Fibroblast of lung (primary cell): ENCODE results near the gene OR51A4. TPM values are rescaled to one million over a fixed set of nuclear protein-coding genes. Genes with fewer than 3 reads are reported as not detected.
"Not testable (repeated sequence)": the region's sequence is repeated elsewhere in the genome, so short reads cannot be mapped to it uniquely, and the experiment has no call there.

ENCODE experiments used
- DNase-seq, 2 donors: peaks; one replicate each; pipeline versions ENCODE4 v3.0.0 to v3.0.0-alpha.2; 2010; ENCODE audit warnings: low read depth in 2 of 2
- H2AFZ ChIP-seq: 2 replicates; pipeline ENCODE4 v1.5.1; 2012; ENCODE audit warnings: low read length, control low read depth, inconsistent platforms
- H3K27ac ChIP-seq: 2 replicates; pipeline ENCODE4 v1.5.1; 2011; ENCODE audit warnings: low read length, control low read depth; ENCODE audit not compliant: insufficient read depth
- H3K27me3 ChIP-seq: 2 replicates; pipeline ENCODE4 v1.5.1; 2011; ENCODE audit warnings: mild to moderate bottlenecking, low read length; ENCODE audit not compliant: control insufficient read depth, insufficient read depth
- H3K36me3 ChIP-seq: 2 replicates; pipeline ENCODE4 v1.5.1; 2011; ENCODE audit warnings: low read length; ENCODE audit not compliant: control insufficient read depth, insufficient read depth
- H3K4me1 ChIP-seq: 2 replicates; pipeline ENCODE4 v1.5.1; 2011; ENCODE audit warnings: low read length; ENCODE audit not compliant: control insufficient read depth, insufficient read depth; ENCODE audit errors: extremely low read depth
- H3K4me2 ChIP-seq: 2 replicates; pipeline ENCODE4 v1.5.1; 2011; ENCODE audit warnings: low read length, control low read depth; ENCODE audit not compliant: insufficient read depth; ENCODE audit errors: extremely low read depth
- H3K4me3 ChIP-seq, 4 experiments: fragments of 200-600 bp in 1 of 4; sonication (generic) in 1 of 4; replicated peaks in 1 of 4; 2 replicates each; pipeline ENCODE4 v1.5.1; 2011 to 2016; ENCODE audit warnings: low read length in 4 of 4, low read depth in 3 of 4, mild to moderate bottlenecking in 3 of 4, control low read depth in 2 of 4, inconsistent platforms in 1 of 4, mixed read lengths in 1 of 4; ENCODE audit not compliant: insufficient read depth in 1 of 4; ENCODE audit errors: control extremely low read depth in 1 of 4
- H3K79me2 ChIP-seq: 2 replicates; pipeline ENCODE4 v1.5.1; 2012; ENCODE audit warnings: mild to moderate bottlenecking, low read length, inconsistent platforms; ENCODE audit not compliant: control insufficient read depth, insufficient read depth
- H3K9ac ChIP-seq: 2 replicates; pipeline ENCODE4 v1.5.1; 2011; ENCODE audit warnings: mild to moderate bottlenecking, low read length, control low read depth; ENCODE audit not compliant: insufficient read depth
- H3K9me3 ChIP-seq: 2 replicates; pipeline ENCODE4 v1.5.1; 2012; ENCODE audit warnings: low read depth, low read length; ENCODE audit not compliant: control insufficient read depth, insufficient read depth
- H4K20me1 ChIP-seq: 2 replicates; pipeline ENCODE4 v1.5.1; 2011; ENCODE audit warnings: low read length; ENCODE audit not compliant: control insufficient read depth, insufficient read depth; ENCODE audit errors: extremely low read depth
- CTCF ChIP-seq, 2 donors: IDR thresholded peaks in 1 of 2; conservative IDR thresholded peaks in 1 of 2; 1 replicate in 1 of 2; 2 replicates in 1 of 2; pipeline ENCODE4 v1.5.1; 2011 to 2012; ENCODE audit warnings: low read length in 2 of 2, control low read depth in 1 of 2, inconsistent platforms in 1 of 2, low read depth in 1 of 2, mild to moderate bottlenecking in 1 of 2
- EZH2 ChIP-seq: IDR thresholded peaks from 2 replicates; pipeline ENCODE4 v1.5.1; 2012; ENCODE audit warnings: low read length, control low read depth, mild to moderate bottlenecking; ENCODE audit errors: missing control alignments
- polyA plus RNA-seq, 2 donors: library from polyadenylated mRNA; depleted of rRNA in 1 of 2; stranded (reverse) in 1 of 2; unstranded in 1 of 2; fragments of >200 nt; gene quantifications; 2 replicates each; pipeline ENCODE4 v1.2.1, GENCODE V29; 2011 to 2012; ENCODE audit warnings: missing spikeins in 1 of 2
- total RNA-seq: library from RNA; depleted of rRNA; stranded (reverse); fragments of >200 nt; gene quantifications from 2 replicates; pipeline ENCODE4 v1.2.1, GENCODE V29; 2014

The OR51A4 gene
- total and polyA plus RNA-seq, 2 donors (not counting 1 experiment from before 2014, with no cell fraction given), result not detected

GRCh38 chr11:4957396-4957795, 10.0 kb upstream of the OR51A4 start:
- H3K9ac ChIP-seq, result no peak overlapping the region
- H3K36me3 ChIP-seq, result no peaks in the 10 kb centered on the region
- no peaks in the 10 kb centered on the region for H4K20me1 ChIP-seq
- no peaks in the 10 kb centered on the region for H3K4me1 ChIP-seq
- no peak overlapping the region for H3K4me3 ChIP-seq
- no peaks in the 10 kb centered on the region for H3K27me3 ChIP-seq
- no peak overlapping the region for H3K27ac ChIP-seq
- no peaks in the 10 kb centered on the region for H3K9me3 ChIP-seq
- H2AFZ ChIP-seq, result no peak overlapping the region
- no peak overlapping the region for H3K4me2 ChIP-seq
- H3K79me2 ChIP-seq, result no peaks in the 10 kb centered on the region
- no peak for TF ChIP-seq EZH2
- TF ChIP-seq CTCF (conservative IDR thresholded peaks at IDR 0.05 in 1 of 2, IDR thresholded peaks at IDR 0.05 in 1 of 2; ENCODE audit: low read depth in 1 of 2, low read length in 2 of 2), result no peak
- DNase-seq, result no peak

- H3K4me1 ChIP-seq, H4K20me1 ChIP-seq, DNase-seq, H3K4me3 ChIP-seq, H3K9me3 ChIP-seq, H3K9ac ChIP-seq, H2AFZ ChIP-seq, H3K4me2 ChIP-seq, H3K27me3 ChIP-seq, H3K27ac ChIP-seq, H3K79me2 ChIP-seq, H3K36me3 ChIP-seq: not testable (repeated sequence)
These were observed 8.2 kb upstream of the OR51A4 start, which contains the start of gene OR51A2 for GRCh38 chr11:4955613-4956012. Gene OR51A2 (minus strand): TSS chr11:4955713. CDS start chr11:4955713, 0 bp downstream.

GRCh38 chr11:4936745-4937144, 10.7 kb downstream of the OR51A4 start:
- no peak overlapping the region for H3K4me2 ChIP-seq
- no peaks in the 10 kb centered on the region for H4K20me1 ChIP-seq
- no peaks in the 10 kb centered on the region for H3K9me3 ChIP-seq
- no peak overlapping the region for H3K27ac ChIP-seq
- no peaks in the 10 kb centered on the region for H3K79me2 ChIP-seq
- no peak overlapping the region for H2AFZ ChIP-seq
- no peak overlapping the region for H3K4me3 ChIP-seq
- no peaks in the 10 kb centered on the region for H3K36me3 ChIP-seq
- no peaks in the 10 kb centered on the region for H3K4me1 ChIP-seq
- H3K9ac ChIP-seq, result no peak overlapping the region
- TF ChIP-seq CTCF (conservative IDR thresholded peaks at IDR 0.05 in 1 of 2, IDR thresholded peaks at IDR 0.05 in 1 of 2; ENCODE audit: low read depth in 1 of 2, low read length in 2 of 2) (no peak), EZH2 (no peak)
- no peaks in the 10 kb centered on the region for H3K27me3 ChIP-seq
- no peak for DNase-seq
